HG03095 (cell line): Measurements from ENCODE around the gene TOPAZ1.
"Not testable (repeated sequence)": the region's sequence is repeated elsewhere in the genome, so short reads cannot be mapped to it uniquely, and the experiment has no call there.

Experiments
- ATAC-seq: cut with Tn5 transposase; IDR thresholded peaks from one replicate; pipeline ENCODE4 v1.9.1; 2021; ENCODE audit warnings: moderate library complexity; ENCODE audit not compliant: unreplicated experiment

Gene TOPAZ1

DNA sequence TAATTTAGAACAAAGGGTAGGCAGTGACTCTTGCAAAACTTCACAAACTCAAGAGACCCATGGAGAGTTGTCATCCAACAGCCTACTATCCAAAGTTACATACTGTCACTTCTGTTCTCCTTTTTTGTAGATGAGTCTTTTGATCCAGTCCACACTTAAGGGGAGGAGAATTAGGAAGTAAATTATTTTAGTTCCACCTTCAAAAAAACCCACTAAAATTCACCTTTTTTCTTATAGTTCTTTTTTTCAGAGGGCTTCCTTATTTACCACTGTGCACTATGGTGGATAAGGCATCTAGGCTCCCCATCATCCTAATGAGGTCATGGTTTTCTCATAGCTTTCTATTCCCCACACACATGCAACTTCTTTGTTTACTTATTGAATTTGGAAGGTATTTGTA lies 88.3 kb downstream of the TOPAZ1 start:
- ATAC-seq, result no peak

DNA sequence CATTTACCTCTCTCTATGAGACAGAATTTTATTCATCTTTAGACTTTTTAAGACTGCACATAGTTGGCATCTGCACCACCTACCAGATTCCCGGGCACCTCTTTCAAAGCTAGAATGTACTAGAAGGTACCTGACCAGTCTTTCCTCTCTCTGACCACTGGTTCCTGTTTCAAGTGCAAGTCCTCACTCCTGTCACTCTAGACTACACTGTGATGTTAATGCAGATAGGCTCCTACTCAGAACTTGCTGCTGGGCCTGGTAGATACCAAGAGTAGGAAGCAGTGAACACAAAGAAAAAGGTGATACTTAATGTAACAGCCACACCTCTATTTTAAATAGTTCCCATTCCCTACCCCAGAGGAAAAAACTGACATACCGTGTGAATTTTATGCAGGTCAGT lies 88.8 kb downstream of the TOPAZ1 start:
- no peak for ATAC-seq

DNA sequence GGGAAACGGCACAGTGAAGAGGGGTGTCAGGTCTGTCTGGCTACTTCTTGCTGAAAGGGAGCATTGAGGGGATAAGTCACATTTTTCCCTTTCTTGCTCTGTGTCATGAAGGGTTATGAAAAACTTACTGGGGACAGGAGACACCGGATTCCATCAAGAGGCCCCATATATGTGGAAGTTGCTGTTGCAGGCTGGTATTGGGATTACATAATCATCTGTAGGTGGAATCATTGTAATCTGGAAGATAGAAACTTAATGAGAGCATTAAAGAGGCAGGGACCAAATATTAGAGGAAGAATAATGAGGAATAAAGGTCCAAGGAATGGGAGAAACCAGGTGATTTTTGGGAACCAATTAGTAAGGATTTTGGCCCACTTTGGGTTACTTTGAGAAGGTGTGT lies 92.6 kb downstream of the TOPAZ1 start:
- no peak for ATAC-seq

DNA sequence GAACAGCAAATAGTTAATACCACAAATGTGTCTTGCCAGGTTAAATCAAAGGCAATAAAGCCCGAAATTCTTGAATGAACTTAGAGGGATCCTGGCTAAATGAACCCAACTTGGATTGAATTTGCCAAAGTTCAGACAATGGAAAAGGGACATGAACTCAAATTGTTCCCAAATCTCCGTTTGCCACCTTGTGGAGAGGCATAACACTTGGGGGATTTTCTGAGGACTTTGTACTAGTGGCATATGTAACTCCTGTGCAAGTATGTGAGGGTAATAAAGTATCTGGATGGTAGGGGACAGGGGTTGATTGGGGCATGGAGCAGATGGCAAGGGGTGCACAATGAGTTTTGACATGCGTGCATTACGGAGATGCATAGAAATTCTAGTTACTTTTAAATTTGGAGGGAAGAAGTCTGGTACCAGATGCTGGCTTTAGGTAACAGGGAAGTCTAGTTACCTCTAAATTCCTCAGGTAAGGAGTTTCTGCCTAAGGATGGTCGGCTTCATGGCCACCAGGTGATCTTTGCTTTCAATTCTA lies 95.6 kb downstream of the TOPAZ1 start:
- ATAC-seq, result no peak

DNA sequence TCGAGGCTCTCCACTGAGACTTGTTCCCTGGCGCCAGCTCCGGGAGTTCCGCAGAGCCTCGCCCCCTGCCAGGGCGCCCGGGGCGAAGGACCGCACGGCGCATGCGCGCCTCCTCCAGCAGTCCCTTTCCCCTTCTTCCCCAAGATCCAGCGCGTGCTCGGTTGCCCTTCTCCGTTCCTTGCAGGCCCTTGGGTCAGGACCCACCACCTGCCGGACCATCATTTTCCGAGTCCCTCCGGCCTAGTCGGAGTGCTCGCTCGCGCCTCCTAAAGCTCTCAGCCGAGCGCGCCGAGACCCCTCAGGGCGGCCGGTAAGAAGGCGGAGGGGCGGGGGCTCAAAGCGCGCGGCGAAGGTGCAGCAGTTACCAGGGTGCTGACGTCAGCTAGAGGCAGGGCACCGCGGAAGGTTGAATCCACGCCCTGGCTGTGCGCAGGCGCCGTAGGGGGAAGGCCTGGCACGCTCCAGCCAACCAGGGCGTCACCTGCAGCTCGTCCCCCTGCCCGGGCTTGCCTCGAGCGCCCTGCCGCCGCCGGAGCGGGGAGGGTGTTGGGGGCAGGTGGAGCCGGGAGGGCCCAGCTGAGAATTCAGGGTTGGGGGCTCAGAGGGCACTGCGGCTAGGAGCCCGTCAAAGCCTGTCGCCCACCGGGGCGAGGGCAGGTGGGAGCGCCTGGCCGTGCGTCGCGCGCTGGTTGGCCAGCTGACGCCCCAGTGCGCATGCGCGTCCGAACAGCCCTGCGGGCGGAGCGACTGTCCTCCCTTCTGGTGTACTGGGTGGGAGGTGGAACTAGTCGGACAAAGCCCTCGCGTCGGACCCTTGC lies 96.5 kb downstream of the TOPAZ1 start, which contains the start of gene TCAIM:
Gene TCAIM, plus strand, starts transcription at position 757 of the 818 bp plus-strand sequence. CDS start 16,017 bp downstream, outside the sequence.
- ATAC-seq, result peak; percentile 91

DNA sequence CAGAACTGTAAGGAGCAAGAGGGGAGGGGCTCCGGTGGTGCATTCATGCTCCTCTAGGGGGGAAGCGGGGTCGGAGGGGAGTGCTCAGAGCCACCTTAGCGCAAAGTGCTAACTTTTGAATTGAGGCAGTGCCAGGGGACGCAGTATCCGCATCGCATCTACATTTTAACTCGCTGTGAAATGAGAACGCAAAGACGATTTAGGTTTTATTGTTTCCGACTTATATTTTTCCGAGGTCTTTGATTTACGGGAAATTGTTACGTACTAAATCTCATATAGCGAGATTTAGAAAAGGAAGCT lies 97.1 kb downstream of the TOPAZ1 start:
- ATAC-seq, result no peak

DNA sequence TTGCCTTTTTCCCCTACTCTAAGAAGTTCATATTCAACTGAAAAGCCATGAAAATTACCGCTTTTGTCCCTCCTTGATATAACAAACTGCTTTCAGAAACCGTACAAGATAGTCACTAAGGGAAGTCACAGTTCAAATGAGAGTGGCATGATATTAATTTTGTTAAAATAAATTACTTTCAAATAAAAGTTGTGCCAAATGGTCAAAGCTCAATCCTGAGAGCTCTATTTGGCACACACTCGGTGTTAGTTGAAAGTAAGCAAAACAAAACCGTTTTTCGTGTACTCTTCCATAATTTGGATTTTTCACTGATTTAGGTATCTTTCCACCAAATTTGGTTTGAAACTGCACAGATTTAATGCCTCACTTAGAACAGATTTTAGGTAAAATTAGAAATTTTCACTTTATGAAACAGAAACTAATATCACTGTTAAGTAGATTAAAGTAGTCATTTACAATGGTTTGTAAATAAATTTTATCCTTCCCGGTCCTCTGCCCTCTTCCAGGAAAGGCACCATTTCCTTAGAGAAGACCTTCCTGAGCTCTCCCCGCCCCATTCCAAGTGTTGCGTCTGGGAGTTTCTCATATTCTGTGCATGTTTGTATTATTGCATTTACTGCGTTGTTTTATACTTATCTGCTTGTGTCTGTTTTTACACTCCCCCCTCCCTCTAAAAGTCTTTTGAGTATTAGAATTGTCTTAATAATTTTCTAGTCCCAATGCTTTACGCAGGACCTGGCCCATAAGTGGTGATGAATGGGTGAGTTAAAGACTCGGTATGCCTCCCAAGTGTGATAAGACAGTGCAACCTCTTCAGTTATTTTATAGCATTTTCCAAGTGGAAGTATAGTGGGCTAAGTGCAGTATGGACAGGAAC lies 97.7 kb downstream of the TOPAZ1 start:
- ATAC-seq, result no peak

DNA sequence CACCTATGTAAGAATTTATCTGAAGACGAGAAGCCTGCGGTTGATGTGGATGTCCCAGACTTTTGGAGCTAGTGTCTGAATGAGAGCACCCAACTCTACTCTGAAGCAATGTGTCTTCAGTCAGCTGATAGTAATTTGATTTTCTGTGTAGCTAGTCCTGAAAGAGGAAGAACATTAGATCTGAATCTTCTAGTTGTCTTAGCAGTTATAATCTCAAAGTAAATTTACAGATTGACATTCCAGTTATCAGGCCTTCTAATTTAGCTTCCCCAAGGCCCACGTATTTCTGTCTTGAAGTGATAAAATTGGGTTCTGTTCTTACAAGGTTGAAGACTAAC lies 98.3 kb downstream of the TOPAZ1 start:
- ATAC-seq, result no peak

DNA sequence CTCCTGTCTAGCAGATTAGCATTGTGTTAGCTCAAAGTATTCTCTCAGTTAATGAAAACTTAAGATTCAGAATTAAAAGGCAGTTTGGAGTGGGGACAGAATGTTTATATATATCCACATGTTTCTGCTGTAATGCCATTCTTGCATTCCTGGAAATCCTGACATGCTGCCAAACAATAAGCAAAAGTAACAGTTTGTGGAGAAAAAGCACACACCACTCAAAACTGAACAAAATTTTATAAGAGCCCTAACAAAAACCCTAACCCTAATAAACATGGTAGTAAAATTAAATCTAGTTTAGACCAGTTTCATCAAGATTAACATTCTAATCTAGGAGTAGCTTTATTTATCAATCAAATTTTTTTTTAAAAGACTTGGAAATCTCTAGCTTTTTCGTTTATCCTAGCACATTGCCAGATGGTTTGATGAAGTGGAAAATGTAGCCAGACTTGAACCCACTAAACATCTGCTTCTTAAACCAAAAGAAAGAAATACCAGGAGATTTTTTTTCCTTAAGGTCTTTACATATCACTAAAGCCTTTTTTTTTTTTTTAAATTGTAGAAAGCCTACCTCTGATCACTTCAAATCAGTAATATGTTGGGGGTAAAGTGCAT lies 100.6 kb downstream of the TOPAZ1 start:
- ATAC-seq, result no peak

DNA sequence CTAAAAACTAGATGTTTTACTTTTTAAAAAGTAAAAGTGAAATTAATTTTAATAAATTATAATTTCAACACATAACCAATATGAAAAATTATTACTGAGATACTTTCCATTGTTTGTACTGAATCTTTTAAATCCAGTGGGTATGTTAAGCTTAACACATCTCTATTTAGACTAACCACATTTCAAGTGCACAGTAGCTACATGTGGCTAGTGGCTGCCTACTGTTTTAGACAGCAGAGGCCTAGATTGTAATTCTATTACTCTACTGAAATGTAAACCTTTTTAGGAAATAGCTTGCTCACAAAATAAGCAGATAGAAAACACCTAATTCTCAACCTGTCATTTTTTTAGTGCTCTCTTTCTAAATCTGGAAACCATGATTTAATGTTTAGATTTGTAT lies 101.7 kb downstream of the TOPAZ1 start:
- ATAC-seq, result no peak

DNA sequence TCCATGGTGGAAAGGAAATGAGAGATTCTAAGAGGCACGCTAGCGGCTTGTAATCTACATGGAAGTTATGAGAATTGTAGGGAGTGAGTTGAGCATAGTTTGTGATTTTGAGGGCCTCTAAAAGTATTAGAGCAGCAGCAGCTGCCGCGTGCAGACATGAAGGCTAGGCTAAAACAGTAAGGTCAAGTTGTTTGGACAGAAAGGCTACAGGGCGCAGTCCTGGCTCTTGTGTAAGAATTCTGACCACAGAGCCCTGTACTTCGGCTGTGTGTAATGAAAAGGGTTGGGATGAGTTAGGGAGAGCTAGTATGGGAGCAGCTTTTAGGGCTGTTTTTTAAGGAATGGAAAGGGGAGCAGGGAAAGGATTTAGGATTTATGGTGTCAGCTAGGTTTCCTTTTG lies 104.9 kb downstream of the TOPAZ1 start:
- not testable (repeated sequence) for ATAC-seq

DNA sequence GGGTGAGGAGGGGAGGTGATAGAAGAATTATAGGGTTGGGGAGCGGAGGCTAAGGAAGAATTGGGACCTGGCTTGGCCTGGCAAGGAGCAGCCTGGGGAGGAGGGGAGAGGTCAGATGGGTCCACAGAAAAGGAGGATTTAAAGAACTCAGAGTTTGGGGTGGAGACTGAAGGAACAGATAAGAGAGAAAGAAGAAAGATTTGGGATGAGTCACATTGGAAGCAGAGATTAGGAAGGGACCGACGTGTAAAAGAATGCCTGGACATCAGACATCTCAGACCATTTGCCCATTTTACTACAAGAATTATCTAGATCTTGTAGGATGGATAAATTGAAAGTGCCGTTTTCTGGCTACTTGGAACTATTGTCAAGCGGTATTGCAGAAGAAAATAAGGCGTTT lies 107.3 kb downstream of the TOPAZ1 start:
- no peak for ATAC-seq

DNA sequence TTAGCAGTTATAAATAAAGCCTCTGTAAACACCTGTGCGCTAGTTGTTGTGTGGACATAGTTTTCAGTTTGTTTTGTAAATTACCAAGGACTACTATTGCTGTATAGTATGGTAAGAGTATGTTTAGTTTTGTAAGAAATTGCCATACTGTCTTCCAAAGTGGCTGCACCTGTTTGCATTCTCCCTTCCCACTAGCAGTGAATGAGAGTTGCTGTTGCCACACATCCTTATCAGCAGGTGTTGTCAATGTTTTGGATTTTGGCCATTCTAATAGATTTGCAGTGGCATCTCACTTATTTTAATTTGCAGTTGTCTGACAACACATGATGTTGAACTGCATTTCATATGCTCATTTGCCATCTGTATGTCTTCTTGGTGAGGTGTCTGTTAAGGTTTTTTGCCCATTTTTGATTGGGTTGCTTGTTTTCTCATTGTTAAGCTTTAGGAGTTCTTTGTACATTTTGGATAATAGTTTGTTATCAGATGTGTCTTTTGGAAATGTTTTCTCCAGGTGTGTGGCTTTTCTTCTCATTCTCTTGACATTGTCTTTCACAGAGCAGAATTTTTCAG lies 111.8 kb downstream of the TOPAZ1 start:
- no peak for ATAC-seq

DNA sequence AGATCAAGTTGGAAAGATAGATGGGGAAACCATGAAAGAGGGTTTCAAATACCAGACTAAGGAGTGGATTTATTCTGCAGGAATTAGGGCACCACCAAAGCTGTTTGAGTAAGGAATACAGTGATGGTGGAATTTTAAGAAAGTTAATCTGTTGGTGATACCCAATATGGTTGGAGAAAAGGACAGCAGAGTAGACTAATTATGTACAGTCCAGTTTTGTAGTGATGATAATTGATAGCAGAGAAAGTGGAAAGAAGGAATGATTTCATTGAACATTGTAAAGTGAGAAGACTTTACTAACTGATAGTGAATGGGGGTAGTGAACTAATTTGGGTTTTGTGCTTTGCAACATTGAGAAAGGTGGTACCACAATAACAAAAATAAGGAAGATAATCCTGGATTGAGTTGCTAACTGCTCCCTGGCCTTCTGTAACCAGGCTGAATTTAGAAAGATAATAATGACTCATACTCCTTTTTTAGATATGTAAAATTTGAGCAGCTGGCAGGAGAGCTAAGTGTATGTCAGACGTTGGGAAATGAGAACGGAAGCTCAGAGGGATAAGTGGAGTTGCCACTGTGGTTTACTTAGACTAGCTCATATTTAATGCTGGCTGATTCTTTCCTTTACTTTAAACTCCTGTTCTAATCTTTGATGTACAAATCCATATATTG lies 113.8 kb downstream of the TOPAZ1 start:
- no peak for ATAC-seq

DNA sequence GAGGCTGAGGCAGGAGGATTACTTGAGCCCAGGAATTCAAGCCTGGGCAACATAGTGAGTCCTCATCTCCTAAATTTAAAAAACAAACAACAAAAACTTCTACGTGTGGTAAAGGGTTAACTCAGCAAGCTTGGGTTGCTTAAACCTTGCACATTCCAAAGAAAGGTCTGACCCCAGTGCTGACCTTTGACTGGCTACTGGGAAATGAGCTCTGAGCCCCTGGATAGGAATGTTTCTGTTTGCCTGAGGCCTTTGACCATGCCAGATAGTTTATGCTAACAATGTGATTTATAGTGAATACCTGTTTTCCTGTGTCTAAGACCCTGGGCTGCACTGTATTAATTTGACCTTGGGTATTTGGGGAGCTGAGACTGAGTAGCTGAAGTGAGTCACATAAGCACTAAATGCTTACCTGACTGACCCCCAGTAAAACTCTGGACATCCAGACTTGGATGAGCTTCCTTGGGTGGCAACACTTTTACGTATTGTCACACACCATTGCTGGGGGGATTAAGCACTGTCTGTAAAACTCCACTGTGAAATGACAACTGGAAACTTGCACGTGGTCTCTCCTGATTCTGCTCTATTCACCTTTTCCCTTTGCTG lies 117.6 kb downstream of the TOPAZ1 start:
- no peak for ATAC-seq

DNA sequence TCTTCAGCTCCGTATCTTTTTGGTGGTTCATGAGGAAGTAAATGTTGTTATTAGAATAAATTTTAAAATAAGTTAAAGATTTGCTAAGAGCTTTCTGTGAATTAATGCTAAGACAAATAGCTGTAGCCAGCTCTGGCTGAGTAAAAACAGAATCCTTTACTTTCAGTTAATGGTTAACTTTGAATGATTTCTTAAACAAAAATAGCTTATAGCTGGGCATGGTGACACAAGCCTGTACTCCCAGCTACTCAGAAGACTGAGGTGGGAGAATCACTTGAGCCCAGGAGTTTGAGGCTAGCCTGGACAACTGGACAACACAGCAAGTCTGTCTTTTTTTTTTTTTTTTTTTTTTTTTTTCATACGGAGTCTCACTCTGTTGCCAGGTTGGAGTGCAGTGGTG lies 121.9 kb downstream of the TOPAZ1 start:
- no peak for ATAC-seq

DNA sequence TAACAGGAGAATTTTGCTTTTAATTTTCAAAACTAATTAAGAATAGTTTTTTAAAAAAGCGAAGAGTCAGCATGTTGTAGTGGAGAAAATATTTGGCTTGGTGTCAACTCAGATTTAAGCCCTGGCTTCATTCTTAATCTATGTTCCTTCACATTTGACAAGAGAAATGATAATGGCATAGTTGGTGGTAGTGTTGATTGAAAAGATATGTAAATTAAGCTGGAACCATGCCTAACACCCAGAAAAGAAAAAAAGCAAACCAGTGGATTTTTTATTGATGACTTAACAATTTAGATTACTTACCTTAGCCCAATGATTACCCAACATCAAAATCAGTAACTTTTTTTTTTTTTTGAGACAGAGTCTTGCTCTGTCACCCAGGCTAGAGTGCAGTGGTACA lies 124.3 kb downstream of the TOPAZ1 start:
- no peak for ATAC-seq

DNA sequence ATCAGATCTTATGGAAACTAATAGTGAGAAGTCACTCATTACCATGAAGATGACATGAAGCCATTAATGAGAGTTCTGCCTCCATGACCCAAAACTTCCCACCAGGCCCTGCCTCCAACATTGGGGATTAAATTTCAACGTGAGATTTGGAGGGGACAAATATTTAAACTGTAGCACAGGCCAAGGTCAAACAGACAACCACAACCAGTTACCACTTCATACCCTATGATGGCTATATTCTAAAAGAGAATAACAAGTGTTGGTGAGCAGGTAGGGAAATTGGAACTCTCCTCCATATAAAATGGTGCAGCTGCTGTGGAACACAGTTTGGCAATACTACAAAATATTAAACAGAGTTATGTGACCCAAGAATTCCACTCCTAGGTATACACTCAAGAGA lies 133.8 kb downstream of the TOPAZ1 start:
- no peak for ATAC-seq
